Effector memory CD8-positive, alpha-beta T cell (primary cell): ENCODE results near the gene GTF2IRD1.

Source experiments
- ATAC-seq: fragments of 150-1000 bp; cut with Tn5 transposase; replicated peaks from 2 replicates; pipeline ENCODE4 v1.10.0; 2021; ENCODE audit warnings: mild to moderate bottlenecking, moderate library complexity
- DNase-seq, 3 experiments: peaks; one replicate each; pipeline ENCODE4 v3.0.0; 2021
- H3K27ac Mint-ChIP-seq, 2 donors: one replicate each; pipeline ENCODE4 v1.8.0; 2022; ENCODE audit warnings: mild to moderate bottlenecking in 2 of 2, mixed read lengths in 2 of 2, moderate library complexity in 2 of 2
- H3K27me3 Mint-ChIP-seq, 2 donors: one replicate each; pipeline ENCODE4 v1.8.0; 2022; ENCODE audit warnings: mixed read lengths in 2 of 2
- H3K36me3 Mint-ChIP-seq: one replicate; pipeline ENCODE4 v1.8.0; 2022; ENCODE audit warnings: mild to moderate bottlenecking, moderate library complexity, mixed read lengths; ENCODE audit not compliant: insufficient read depth
- H3K4me1 Mint-ChIP-seq, 2 donors: one replicate each; pipeline ENCODE4 v1.8.0; 2022; ENCODE audit warnings: low read depth in 2 of 2, mixed read lengths in 2 of 2
- H3K4me3 Mint-ChIP-seq, 2 donors: one replicate each; pipeline ENCODE4 v1.8.0; 2022; ENCODE audit warnings: mild to moderate bottlenecking in 2 of 2, mixed read lengths in 2 of 2, moderate library complexity in 2 of 2
- H3K9me3 Mint-ChIP-seq, 2 donors: one replicate each; pipeline ENCODE4 v1.8.0; 2022; ENCODE audit warnings: mixed read lengths in 2 of 2

The GTF2IRD1 gene

DNA sequence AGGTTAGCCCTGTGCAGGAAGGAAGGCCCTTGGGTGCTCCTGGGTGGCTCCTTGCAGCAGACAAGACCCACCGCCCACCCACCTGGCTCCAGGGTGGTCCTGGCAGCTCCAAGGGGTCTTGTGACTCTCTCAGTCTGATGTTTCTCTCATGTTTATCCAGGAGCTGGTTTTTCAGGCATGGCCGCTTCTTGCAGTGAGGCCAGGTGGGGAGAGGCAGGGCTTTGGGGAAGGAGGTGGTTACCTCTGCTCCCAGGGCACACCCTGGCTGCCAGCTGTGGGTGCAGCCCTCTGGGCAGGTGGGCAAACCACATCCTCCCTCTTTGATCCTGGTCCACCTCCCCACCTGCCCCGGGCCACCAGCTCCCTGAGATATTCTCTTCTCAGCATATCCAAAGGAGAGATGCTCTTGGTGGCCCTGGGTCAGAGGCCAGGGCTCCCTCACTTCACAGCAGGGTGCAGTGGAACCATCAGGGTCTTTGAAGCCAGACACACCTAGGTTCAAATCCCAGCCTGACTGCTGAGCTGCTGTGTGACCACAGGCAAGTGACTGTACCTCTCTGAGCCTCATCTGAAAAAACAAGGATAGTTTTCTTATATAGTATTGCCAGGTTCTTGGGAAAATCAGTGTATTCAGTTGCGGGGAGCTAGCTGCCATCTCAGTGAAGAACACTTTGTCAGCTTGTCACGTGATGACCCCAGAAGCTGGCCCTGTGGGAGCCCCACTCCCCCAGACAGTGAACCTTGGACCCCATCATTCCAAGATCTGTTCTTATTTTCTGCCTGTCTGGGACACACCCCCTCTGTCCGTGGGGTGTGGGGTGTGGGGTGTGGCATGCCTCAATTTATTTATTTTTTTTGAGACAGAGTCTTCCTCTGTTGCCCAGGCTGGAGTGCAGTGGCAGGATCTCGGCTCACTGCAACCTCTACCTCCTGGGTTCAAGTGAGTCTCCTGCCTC is 11.5 kb downstream of the GTF2IRD1 start:
- Mint-ChIP-seq H3K4me1 (peaks cover 4 to 8% of the 10 kb centered on the region in 2 donors), H3K27me3 (peaks cover 5 to 6% of the 10 kb centered on the region in 2 donors), H3K9me3 (no peaks in the 10 kb centered on the region), H3K27ac (no peak overlapping the region), H3K4me3 (no peak overlapping the region), H3K36me3 (no peaks in the 10 kb centered on the region)
- no peak for DNase-seq
- ATAC-seq, result no peak

DNA sequence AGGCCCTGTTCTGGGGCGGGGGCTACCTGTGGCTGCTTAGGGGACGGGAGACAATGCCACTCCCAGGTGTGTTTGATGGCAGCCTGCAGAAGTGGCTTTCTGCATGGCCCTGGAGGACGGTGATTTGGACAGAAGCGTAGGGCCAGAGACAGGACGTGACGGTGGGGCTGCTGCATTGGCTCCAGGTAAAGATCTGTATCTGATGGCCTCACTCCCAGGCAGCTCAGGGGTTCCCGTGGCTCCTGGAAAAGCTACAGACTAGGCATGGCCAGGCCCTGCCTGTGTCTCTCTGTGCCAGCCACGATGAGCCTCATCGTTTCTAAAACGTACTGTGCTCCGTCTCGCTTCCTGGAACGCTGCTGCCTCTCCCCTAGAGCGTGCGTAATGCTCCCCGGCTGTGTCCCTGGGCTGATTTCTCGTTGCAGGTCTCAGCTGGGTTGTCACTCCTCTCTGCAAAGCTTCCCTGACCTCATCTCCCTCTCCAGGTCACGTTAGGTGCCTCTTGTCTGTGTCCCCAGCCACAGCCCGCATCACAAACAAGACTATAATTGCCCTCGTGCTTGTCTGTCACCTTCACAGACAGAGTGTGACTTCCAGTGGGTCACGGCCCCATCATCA is 12.6 kb downstream of the GTF2IRD1 start:
- Mint-ChIP-seq H3K4me3 (no peak overlapping the region), H3K36me3 (no peaks in the 10 kb centered on the region), H3K4me1 (peaks cover 4 to 8% of the 10 kb centered on the region in 2 donors), H3K9me3 (no peaks in the 10 kb centered on the region), H3K27ac (no peak overlapping the region), H3K27me3 (peaks cover 5 to 6% of the 10 kb centered on the region in 2 donors)
- DNase-seq, result no peak
- ATAC-seq, result no peak

DNA sequence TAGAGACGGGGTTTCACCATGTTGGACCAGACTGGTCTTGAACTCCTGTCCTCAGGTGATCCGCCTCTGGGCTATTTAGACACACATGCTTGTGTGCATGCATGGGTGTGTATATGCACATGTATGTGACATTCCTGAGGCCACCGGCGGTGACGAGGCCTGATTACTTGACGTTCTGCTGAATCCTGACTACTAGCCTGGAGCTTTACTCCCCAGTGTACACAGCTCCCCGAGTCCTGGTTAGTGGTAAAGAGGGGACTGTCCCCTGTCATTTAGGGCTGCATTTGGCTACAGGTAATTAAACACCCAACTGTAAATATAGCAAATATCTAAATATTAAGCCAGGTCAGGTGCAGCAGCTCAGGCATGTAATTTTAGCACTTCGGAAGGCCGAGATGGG is 14.2 kb downstream of the GTF2IRD1 start:
- Mint-ChIP-seq H3K27ac (no peak overlapping the region), H3K4me3 (no peak overlapping the region), H3K9me3 (no peaks in the 10 kb centered on the region), H3K4me1 (peaks cover 4 to 8% of the 10 kb centered on the region in 2 donors), H3K27me3 (peaks cover 2 to 5% of the 10 kb centered on the region in 2 donors), H3K36me3 (no peaks in the 10 kb centered on the region)
- ATAC-seq, result no peak
- no peak for DNase-seq

DNA sequence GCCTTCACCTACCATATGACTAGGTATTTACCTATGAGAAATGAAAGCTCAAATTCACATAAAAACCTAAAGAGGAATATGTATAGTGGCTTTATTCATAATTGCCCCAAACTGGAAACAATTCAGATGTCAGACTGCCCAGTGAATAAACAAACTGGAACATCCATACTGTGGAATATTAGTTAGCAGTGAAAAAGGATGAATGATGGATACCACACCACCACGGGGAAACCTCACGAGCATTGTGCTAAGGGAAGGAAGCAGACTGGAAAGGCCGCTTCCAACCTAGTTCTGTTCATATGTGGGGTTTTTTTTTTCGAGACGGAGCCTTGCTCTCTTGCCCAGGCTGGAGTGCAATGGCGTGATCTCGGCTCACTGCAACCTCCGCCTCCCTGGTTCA is 16.8 kb downstream of the GTF2IRD1 start:
- Mint-ChIP-seq H3K9me3 (no peaks in the 10 kb centered on the region), H3K27me3 (no peaks in the 10 kb centered on the region), H3K36me3 (no peaks in the 10 kb centered on the region), H3K27ac (no peak overlapping the region), H3K4me1 (peaks cover 0 to 3% of the 10 kb centered on the region in 2 donors), H3K4me3 (no peak overlapping the region)
- ATAC-seq (no peak), DNase-seq (no peak)

DNA sequence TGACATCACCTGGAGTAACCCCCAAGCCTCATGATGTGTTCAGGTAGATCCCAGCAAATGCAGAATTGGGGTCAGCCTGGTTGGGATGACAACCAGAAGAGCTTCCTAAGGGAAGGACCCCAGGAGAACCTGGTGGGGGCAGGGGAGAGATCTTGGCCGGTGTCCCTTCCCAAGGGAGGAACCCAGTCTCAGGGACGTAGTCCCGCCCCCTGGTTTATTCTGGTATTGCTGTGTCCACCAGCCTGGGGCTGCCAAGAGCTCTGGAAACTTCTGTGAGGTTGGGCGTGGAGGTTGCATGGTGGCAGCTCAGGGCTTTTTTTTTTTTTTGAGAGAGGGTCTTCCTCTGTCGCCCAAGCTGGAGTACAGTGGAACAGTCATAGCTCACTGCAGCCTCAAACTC is 19.4 kb downstream of the GTF2IRD1 start:
- Mint-ChIP-seq H3K4me1 (peaks cover 0 to 4% of the 10 kb centered on the region in 2 donors), H3K27me3 (peaks cover 0 to 5% of the 10 kb centered on the region in 2 donors), H3K27ac (no peak overlapping the region), H3K4me3 (no peak overlapping the region), H3K36me3 (no peaks in the 10 kb centered on the region), H3K9me3 (no peaks in the 10 kb centered on the region)
- ATAC-seq (no peak), DNase-seq (no peak)

DNA sequence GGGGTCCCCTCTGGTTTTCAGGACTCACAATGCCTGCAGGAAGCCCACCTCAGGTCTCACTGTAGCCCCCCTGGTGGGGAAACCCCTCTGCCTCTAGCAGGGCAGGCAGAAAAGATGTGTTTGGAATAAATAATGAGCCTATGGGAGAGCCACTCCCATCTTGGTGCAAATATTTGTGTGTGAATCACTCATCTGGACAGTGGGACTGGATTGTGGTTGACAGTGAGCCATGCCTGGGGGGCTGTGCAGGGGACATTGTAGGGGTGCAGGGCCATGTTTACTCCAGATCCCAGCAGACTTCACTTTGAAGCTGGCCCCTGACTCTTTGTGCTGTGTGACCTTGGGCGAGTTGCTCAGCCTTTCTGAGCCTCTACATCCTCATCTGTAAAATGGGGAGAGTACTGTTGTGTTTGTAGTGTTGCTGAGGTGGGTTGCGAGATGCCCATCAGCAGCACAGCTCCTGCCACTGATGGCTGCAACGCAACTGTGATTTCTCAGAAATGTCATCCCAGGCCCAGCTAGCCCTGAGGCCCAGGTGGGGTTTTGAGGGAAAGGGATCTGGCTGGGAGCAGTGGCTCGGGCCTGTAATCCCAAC is 20.7 kb downstream of the GTF2IRD1 start:
- DNase-seq (no peak), ATAC-seq (no peak)
- Mint-ChIP-seq H3K4me1 (peaks cover 0 to 5% of the 10 kb centered on the region in 2 donors), H3K27me3 (peaks cover 0 to 8% of the 10 kb centered on the region in 2 donors), H3K36me3 (no peaks in the 10 kb centered on the region), H3K4me3 (no peak overlapping the region), H3K27ac (no peak overlapping the region), H3K9me3 (no peaks in the 10 kb centered on the region)

DNA sequence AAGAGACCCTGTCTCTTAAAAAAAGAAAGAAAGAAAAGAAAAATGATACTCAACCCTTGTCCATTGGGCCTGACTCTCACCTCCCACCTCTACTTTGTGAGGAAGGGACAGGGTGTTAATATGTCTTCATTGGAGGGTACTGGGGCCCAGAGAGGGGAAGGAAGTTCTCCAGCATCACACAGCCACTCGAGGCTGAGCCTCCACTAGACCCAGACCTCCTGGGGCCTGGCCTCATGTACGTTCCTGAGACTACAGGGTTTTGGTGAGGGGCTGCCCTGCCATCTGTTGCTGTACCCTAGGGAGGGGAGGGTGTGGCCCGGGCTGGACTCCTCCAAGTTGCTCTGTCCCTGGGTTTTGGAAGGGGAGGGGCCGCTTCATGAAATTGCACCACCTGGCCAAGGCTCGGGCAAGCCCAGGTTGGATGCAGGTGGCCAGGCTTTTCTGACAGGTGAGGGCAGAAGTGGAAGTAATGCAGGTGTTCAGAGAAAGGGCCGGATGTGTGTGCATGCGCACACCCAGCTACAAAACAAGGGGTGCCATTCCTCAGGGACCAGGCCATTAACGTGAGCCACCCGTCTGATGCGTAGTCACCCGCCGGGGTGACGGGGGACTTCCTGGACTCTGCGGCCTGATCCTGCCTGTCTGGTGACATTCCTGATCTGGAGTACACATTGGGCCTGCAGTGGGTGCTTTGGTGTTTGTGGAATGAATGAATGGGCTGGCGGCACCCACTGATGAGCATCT is 21.7 kb downstream of the GTF2IRD1 start:
- Mint-ChIP-seq H3K4me3 (no peak overlapping the region), H3K27ac (peak overlapping the region in 1 of 2 donors; percentile 54), H3K4me1 (peaks cover 0 to 5% of the 10 kb centered on the region in 2 donors), H3K9me3 (no peaks in the 10 kb centered on the region), H3K27me3 (peaks cover 7 to 19% of the 10 kb centered on the region in 2 donors), H3K36me3 (no peaks in the 10 kb centered on the region)
- DNase-seq (no peak), ATAC-seq (no peak)

DNA sequence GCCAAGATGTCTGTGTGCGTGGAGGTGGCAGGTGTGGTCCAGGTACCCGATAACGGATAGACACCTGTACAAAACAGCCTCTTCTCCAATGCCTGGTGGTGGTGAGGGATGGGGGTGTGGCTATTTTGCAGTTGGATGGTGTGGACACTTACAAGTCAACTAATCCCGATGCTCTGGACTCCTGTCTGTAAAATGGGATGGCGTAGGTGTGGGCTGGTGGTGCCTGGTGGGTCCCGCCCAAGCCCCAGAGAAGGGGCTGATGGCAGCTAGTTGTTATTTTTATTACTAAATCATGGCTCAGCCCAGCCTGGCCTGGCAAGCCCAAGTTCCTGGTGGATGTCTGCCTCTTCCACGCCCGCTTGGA is 22.3 kb downstream of the GTF2IRD1 start:
- no peak overlapping the region for H3K4me3 Mint-ChIP-seq
- H3K36me3 Mint-ChIP-seq, result no peaks in the 10 kb centered on the region
- no peak for ATAC-seq
- H3K9me3 Mint-ChIP-seq, result no peaks in the 10 kb centered on the region
- H3K27me3 Mint-ChIP-seq, result peaks cover 7 to 21% of the 10 kb centered on the region in 2 donors
- peaks cover 0 to 5% of the 10 kb centered on the region in 2 donors for H3K4me1 Mint-ChIP-seq
- DNase-seq, result no peak
- H3K27ac Mint-ChIP-seq, result no peak overlapping the region

DNA sequence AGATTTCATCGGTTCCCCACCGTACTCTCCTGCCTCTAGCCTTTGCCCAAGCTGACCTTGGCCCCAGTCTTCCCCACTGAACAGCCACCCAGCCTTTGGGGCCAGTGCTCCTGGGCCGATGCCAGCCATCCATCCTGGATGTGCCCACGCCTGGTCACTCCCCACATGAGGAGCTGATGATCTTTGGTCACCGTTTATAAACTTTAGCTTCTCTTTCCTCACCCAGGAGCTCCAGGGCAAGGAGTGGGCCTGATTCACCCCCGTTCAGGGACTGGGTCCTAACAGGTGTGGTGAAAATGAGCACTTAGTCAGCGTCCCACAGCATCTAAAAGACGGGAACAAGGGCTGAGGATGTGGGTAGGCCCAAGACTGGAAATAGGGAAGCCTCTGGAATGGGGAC is 22.9 kb downstream of the GTF2IRD1 start:
- no peak overlapping the region for H3K27ac Mint-ChIP-seq
- ATAC-seq (no peak), DNase-seq (no peak)
- no peak overlapping the region for H3K4me3 Mint-ChIP-seq
- H3K9me3 Mint-ChIP-seq, result no peaks in the 10 kb centered on the region
- no peaks in the 10 kb centered on the region for H3K36me3 Mint-ChIP-seq
- peaks cover 7 to 28% of the 10 kb centered on the region in 2 donors for H3K27me3 Mint-ChIP-seq
- H3K4me1 Mint-ChIP-seq, result peaks cover 0 to 5% of the 10 kb centered on the region in 2 donors

DNA sequence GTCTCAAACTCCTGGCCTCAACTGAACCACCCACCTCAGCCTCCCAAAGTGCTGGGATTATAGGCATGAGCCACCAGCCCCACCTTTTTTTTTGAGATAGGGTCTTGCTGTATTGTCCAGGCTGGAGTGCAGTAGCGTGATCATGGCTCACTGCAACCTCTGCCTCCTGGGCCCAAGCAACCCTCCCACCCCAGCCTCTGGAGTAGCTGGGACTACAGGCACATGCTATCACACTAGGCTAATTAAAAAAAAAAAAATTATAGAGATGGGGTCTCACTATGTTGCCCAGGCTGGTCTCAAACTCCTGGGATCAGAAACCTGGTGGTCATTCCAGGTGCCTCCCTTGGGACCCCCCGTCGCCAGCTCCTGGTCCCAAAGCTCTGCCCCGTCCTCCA is 25.0 kb downstream of the GTF2IRD1 start:
- H3K36me3 Mint-ChIP-seq, result no peaks in the 10 kb centered on the region
- no peak overlapping the region for H3K27ac Mint-ChIP-seq
- H3K27me3 Mint-ChIP-seq, result peaks cover 13 to 42% of the 10 kb centered on the region in 2 donors
- no peak overlapping the region for H3K4me3 Mint-ChIP-seq
- peaks cover 0 to 5% of the 10 kb centered on the region in 2 donors for H3K4me1 Mint-ChIP-seq
- ATAC-seq, result no peak
- DNase-seq, result no peak
- H3K9me3 Mint-ChIP-seq, result no peaks in the 10 kb centered on the region

DNA sequence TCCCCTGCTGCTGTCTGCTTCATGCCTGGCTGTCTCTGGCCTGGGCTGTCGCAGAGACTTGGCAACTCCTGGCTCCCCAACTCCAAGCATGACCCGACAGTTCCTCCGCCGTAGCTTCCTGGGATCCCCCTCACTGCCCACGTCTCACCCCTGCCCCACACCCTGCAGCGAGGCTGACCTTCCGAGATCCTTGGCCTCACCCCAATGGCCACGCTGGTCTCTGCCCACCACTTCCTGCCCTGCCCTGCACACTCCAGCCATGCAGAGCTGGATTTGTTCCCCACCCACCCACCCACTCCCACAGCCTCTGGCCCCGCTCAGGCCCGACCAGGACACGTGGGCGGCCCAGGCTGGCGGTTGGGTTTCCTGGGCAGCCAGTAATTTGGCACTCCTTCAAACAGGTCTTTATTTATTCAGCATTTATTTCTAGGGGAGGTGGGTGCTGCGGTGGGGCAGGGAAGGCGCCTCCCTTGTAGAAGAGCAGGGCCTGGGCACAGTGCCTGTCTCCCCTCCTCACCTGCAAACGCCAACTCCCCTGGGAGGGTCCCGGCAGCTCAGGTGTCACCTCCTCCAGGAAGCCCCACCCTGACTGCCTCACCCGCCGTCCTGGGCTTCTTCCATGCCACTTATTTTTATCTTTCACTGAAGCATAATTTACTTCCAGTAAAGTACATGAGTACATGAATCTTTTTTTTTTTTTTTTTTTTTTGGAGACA is 25.5 kb downstream of the GTF2IRD1 start:
- Mint-ChIP-seq H3K9me3 (no peaks in the 10 kb centered on the region), H3K27ac (no peak overlapping the region), H3K27me3 (peaks cover 13 to 42% of the 10 kb centered on the region in 2 donors), H3K36me3 (no peaks in the 10 kb centered on the region), H3K4me3 (no peak overlapping the region), H3K4me1 (peaks cover 0 to 5% of the 10 kb centered on the region in 2 donors)
- DNase-seq (no peak), ATAC-seq (no peak)

DNA sequence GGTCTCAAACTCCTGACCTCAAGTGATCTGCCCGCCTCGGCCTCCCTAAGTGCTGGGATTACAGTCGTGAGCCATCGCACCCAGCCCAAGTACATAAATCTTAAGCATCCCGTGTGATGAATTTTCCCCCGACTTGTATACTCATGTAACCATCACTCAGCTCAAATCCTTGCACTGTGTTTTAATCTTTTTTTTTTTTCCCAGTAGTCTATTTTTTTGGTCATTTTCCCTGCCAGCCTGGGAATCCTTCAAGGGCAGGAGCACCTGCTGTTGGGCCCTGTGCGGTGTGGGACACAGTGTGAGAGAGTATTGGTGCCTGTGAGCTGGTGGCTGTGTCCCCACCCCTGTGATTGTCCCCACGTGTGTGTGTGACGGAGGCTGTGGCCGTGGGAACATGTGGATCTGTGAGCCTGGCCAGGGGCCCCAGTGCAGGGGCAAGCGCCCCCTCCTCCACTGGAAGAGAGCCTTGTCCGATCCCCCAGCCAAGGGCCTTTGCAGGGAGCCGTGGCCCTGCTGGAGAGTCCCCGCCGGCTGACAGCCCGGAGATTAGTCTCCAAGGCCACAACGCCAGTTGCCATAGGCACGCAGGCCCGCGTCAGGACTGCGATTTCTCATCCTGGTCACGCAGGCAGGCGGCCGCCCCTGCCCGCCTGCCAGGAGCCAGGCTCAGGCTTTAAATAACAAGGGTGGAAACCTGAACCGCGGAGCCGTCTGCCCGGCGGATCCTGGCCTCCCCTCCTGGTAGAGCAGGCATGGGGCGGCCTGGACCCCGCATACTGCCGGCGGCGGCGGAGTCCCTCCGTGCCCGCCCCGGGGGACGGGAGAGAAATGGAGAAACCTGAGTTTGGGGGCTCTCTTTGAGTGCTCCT is 26.5 kb downstream of the GTF2IRD1 start:
- H3K27ac Mint-ChIP-seq, result no peak overlapping the region
- no peaks in the 10 kb centered on the region for H3K36me3 Mint-ChIP-seq
- H3K9me3 Mint-ChIP-seq, result no peaks in the 10 kb centered on the region
- H3K4me1 Mint-ChIP-seq, result peaks cover 0 to 5% of the 10 kb centered on the region in 2 donors
- H3K4me3 Mint-ChIP-seq, result no peak overlapping the region
- no peak for ATAC-seq
- peaks cover 13 to 42% of the 10 kb centered on the region in 2 donors for H3K27me3 Mint-ChIP-seq
- DNase-seq, result no peak
